Fibroblast of skin of right biceps (primary cell): Measurements from ENCODE around the gene FCN1.

ENCODE experiments used
- DNase-seq: peaks from one replicate; pipeline ENCODE4 v3.0.0-alpha.2; 2013

FCN1 gene

GRCh38 chr9:134936346-134937163 is 18.8 kb upstream of the FCN1 start:
- no peak for DNase-seq

GRCh38 chr9:134935701-134936345 is 18.1 kb upstream of the FCN1 start:
- no peak for DNase-seq

- no peak for DNase-seq
Measured at GRCh38 chr9:134935056-134935640, 17.4 kb upstream of the FCN1 start.

- DNase-seq: no peak
Measured at GRCh38 chr9:134933076-134933659, 15.5 kb upstream of the FCN1 start.

GRCh38 chr9:134932606-134933005 is 14.9 kb upstream of the FCN1 start:
- no peak for DNase-seq

- DNase-seq: no peak
Measured at GRCh38 chr9:134932171-134932570, 14.5 kb upstream of the FCN1 start.

GRCh38 chr9:134930398-134930797 is 12.7 kb upstream of the FCN1 start:
- DNase-seq: no peak

- no peak for DNase-seq
Measured at GRCh38 chr9:134929193-134930158, 11.8 kb upstream of the FCN1 start.

- no peak for DNase-seq
Measured at GRCh38 chr9:134928436-134929192, 10.9 kb upstream of the FCN1 start.

GRCh38 chr9:134925011-134925511 is 7.3 kb upstream of the FCN1 start:
- no peak for DNase-seq

- no peak for DNase-seq
Measured at GRCh38 chr9:134923466-134923865, 5.8 kb upstream of the FCN1 start.

GRCh38 chr9:134922932-134923240 is 5.2 kb upstream of the FCN1 start:
- no peak for DNase-seq

- no peak for DNase-seq
Measured at GRCh38 chr9:134922066-134922931, 4.6 kb upstream of the FCN1 start.

- no peak for DNase-seq
Measured at GRCh38 chr9:134919303-134919702, 1.6 kb upstream of the FCN1 start.

GRCh38 chr9:134918646-134919045 is 934 bp upstream of the FCN1 start:
- no peak for DNase-seq

GRCh38 chr9:134916161-134916665 is 1.5 kb downstream of the FCN1 start:
- no peak for DNase-seq

- no peak for DNase-seq
Measured at GRCh38 chr9:134915046-134915985, 2.4 kb downstream of the FCN1 start.

GRCh38 chr9:134914501-134914834 is 3.2 kb downstream of the FCN1 start:
- DNase-seq: no peak

- no peak for DNase-seq
Measured at GRCh38 chr9:134913713-134914500, 3.8 kb downstream of the FCN1 start.
